Measurements from ENCODE around the gene ZDHHC20.

ZDHHC20 gene

GRCh38 chr13:21324803-21325202 is 134.3 kb downstream of the ZDHHC20 start:
- DNase-seq: no peak

DNA sequence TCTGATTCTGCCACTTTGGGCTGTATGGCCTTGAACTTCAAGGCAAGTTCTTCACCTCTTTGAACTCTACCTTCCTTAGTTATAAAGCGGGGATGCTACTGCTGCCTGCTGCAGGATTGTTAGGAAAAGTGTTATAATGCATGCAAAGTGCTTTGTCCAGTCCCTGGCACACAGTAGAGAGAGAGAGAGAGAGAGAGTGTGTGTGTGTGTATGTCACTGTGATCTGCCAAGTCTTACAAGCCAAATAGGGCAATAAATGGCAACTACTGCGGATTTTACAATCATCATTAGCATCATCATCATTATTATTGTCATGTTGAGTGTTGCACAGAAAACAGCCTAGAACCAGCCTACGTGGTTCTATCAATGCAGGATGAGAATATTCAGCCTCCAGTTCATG is 136.1 kb downstream of the ZDHHC20 start:
- DNase-seq: no peak
